ENCODE data around the gene NEU3.
"Not testable (repeated sequence)": the region's sequence is repeated elsewhere in the genome, so short reads cannot be mapped to it uniquely, and the experiment has no call there.

The NEU3 gene

DNA sequence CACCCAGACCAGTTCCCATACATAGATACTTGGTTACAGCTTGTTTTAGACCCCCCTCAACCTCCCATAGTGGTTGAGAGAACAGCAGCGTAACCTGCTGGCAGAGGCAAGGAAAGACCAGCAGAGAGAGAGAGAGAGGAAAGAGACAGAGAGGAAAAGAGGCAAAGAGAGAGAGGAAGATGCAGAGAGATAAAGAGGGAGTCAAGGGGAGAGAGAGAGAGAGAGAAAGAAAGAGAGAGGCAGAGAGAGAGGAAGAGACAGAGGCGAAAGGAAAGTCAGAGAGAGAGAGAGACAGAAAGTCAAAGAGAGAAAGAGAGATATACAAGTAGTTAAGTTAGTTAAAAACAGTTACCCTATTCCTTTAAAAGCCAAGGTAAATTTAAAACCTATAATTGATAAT lies 52.5 kb downstream of the NEU3 start:
- in situ Hi-C loops (cut with HindIII; ENCODE audit: low pct_unique_long_range_greater_than_20kb, low sequenced_read_pairs) = no loop called here
- no peak for TF ChIP-seq JUND (IDR thresholded peaks at IDR 0.05; ENCODE audit: low read depth)
- no peak for DNase-seq (ENCODE audit: low read depth in 1 of 2, low spot score in 1 of 2)

DNA sequence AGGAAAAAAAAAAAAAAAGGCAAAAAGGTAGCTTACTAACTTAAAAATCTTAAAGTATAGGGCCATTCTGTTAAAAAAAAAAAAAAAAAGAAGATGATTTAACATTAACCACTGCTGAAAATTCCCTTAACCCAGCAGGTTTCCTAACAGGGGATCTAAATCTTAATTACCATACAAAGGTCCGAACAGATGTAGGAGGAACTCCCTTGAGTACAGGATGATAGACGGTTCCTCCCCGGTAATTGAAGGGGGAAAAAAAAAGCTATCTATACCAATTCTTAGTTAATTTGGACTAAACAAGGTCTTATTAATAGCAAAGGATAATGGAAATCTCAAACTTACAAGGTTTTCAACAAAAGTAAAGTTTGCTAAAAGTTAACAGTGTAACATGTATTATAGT lies 53.1 kb downstream of the NEU3 start:
- DNase-seq (ENCODE audit: low read depth in 1 of 2, low spot score in 1 of 2); in situ Hi-C loops (cut with HindIII; ENCODE audit: low pct_unique_long_range_greater_than_20kb, low sequenced_read_pairs): not testable (repeated sequence)

DNA sequence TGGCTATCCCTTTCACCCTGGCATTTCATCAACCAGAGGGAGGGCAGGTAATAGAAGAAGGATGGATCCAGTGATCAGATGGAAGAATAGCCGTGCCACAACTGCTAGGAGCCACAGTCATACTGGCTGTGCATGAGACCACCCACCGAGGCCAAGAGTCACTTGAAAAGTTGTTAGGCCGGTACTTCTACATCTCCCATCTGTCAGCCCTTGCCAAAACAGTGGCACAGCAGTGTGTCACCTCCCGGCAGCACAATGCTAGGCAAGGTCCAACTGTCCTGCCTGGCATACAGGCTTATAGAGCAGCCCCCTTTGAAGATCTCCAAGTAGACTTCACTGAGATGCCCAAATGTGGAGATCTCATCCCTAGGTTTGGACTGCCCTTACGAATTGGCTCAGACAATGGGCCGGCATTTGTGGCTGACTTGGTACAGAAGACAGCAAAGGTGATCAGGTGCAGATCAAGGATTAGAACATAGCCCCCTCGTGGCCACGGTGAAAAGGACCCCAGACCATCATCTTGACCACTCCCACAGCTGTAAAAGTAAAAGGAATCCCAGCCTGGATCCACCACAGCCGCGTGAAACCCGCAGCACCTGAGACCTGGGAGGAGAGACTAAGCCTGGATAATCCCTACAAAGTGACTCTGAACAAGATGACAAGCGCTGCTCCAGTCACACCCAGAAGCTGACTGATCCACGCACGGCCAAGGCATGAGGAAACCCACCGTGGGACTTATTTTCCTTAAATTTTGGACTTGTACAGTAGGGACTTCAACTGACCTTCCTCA lies 55.8 kb downstream of the NEU3 start:
- in situ Hi-C loops (cut with HindIII; ENCODE audit: low pct_unique_long_range_greater_than_20kb, low sequenced_read_pairs); DNase-seq (ENCODE audit: low read depth in 1 of 2, low spot score in 1 of 2): not testable (repeated sequence)

DNA sequence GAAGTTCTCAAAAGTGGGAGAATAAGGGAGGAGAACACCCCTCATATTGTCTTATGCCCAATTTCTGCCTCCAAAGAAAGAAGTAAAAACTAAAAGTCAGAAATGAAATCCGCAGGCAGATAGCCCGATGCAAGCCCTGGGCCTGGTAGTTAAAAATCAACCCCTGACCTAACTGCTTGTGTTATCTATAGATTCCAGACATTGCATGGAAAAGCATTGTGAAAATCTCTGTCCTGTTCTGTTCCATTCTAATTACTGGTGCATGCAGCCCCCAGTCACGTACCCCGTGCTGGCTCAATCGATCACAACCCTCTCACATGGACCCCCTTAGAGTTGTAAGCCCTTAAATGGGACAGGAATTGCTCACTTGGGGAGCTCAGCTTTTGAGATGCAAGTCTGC lies 57.9 kb downstream of the NEU3 start:
- in situ Hi-C loops (cut with HindIII; ENCODE audit: low pct_unique_long_range_greater_than_20kb, low sequenced_read_pairs); DNase-seq (ENCODE audit: low read depth in 1 of 2, low spot score in 1 of 2): not testable (repeated sequence)

DNA sequence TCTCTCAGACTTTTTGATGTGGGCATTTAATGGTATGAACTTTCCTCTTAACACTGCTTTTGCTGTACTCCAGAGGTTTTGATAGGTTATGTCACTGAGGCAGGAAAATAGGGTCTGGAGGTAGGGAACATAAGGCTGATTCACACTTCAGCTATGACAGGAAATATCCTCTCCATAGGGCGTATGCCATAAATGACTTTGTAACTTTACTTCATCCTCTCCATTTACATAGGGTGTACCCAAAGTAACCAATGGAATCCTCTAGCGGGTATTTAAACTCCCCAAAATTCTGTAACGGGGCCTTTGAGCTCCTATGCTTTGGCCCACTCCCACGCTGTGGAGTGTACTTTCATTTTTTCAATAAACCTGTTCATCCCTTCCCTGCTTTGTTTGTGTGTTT lies 58.5 kb downstream of the NEU3 start:
- in situ Hi-C loops (cut with HindIII; ENCODE audit: low pct_unique_long_range_greater_than_20kb, low sequenced_read_pairs) = no loop called here
- no peak for DNase-seq (ENCODE audit: low read depth in 1 of 2, low spot score in 1 of 2)
- no peak for TF ChIP-seq JUND (IDR thresholded peaks at IDR 0.05; ENCODE audit: low read depth)

DNA sequence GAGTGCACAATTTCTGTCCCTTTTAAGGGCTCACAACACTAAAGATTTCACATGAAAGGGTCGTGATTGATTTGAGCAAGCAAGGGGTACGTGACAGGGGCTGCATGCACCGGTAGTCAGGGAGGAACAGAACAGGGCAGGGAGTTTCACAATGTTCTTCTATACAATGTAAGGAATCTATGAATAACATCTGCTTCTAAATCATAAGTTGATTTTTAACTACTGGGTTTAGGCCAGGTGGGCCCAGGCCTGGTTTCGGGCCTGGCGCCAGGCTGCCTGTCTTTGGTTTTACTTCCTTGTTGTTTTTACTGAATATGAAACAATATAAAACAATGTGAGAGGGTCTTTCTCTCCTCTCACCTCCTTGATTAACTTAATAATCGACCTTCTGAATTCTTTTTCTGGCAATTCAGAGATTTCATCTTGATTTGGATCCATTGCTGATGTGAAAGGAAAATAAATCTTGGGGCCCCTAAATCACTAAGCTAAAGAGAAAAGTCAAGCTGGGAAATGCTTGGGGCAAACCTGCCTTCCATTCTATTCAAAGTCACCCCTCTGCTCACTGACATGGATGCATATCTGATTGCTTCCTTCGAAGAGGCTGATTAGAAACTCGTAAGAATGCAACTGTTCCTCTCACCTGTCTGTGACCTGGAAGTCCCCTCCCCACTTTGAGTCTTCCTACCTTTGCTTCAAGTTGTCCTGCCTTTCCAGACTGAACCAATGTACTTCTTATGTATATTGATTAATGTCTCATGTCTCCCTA lies 61.0 kb downstream of the NEU3 start:
- DNase-seq (ENCODE audit: low read depth in 1 of 2, low spot score in 1 of 2); in situ Hi-C loops (cut with HindIII; ENCODE audit: low pct_unique_long_range_greater_than_20kb, low sequenced_read_pairs): not testable (repeated sequence)

DNA sequence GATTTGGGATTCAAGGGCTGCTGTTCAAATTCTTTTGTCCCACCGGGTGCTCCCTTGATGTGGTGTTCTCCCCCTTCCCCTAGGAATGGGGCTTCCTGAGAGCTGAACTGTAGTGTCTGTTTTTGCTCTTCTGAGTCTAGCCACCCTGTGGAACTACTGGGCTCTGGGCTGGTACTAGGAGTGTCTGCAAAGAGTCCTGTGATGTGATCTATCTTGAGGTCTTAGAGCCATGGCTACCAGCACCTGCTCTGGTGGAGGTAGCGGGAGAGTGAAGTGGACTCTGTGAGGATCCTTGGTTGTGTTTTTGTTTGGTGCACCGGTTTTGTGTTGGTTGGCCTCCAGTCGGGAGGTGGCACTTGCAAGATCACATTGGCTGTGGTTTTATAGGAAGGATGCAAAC lies 61.8 kb downstream of the NEU3 start:
- no peak for DNase-seq (ENCODE audit: low read depth in 1 of 2, low spot score in 1 of 2)
- no peak for TF ChIP-seq JUND (IDR thresholded peaks at IDR 0.05; ENCODE audit: low read depth)
- in situ Hi-C loops (cut with HindIII; ENCODE audit: low pct_unique_long_range_greater_than_20kb, low sequenced_read_pairs) = no loop called here

DNA sequence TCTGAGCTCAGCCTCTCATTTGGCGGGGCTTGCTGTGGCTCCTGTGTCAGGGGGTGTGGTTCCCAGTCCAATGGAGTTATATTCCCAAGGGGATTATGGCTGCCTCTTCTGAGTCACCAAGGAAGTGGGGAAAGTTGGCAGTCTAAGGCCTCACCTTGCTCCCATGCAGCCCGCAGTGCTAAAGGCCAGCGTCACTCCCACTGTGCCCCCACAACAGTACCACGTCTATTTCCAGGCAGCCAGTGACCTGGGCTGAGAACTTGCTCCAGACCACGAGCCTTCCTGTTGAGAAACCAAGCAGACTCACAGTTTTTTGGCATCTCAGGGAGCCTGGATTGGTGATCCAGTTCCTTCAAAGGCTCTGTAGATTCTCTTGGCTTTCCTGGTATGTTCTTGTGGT lies 62.3 kb downstream of the NEU3 start:
- no peak for DNase-seq (ENCODE audit: low read depth in 1 of 2, low spot score in 1 of 2)
- no peak for TF ChIP-seq JUND (IDR thresholded peaks at IDR 0.05; ENCODE audit: low read depth)
- in situ Hi-C loops (cut with HindIII; ENCODE audit: low pct_unique_long_range_greater_than_20kb, low sequenced_read_pairs) = no loop called here

DNA sequence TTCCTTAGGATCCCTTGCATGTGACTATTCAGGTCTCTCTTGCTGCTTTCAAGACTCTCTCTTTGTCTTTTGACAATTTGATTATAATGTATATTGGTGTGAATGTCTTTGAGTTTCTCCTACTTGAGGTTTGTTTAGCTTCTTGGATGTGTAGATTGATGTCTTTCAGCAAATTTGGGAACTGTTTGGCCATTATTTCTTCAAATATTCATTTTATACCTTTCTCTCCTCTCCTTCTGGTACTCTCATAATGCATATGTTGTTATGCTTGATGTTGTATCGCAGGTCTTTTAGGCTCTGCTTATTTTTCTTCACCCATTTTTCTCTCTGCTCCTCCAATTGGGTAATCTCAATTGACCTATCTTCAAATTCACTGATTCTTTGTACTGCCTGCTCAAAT lies 63.7 kb downstream of the NEU3 start:
- TF ChIP-seq JUND (IDR thresholded peaks at IDR 0.05; ENCODE audit: low read depth) = no peak
- DNase-seq (ENCODE audit: low read depth in 1 of 2, low spot score in 1 of 2) = no peak
- in situ Hi-C loops (cut with HindIII; ENCODE audit: low pct_unique_long_range_greater_than_20kb, low sequenced_read_pairs) = no loop called here

DNA sequence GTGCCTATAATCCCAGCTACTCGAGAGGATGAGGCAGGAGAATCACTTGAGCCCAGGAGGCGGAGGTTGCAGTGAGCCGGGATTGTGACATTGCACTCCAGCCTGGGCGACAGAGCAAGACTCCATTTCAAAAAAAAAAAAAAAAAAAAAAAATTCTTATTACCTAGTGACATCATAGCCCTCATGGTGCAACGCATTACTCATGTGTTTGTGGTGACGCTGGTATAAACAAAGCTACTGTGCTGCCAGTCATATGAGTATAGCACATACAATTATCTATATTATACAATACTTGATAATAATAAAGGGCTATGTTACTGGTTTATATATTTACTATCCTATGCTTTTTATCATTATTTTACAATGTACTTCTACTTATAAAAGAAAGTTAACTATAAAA lies 66.8 kb downstream of the NEU3 start:
- DNase-seq (ENCODE audit: low read depth in 1 of 2, low spot score in 1 of 2) = no peak
- no peak for TF ChIP-seq JUND (IDR thresholded peaks at IDR 0.05; ENCODE audit: low read depth)
- in situ Hi-C loops (cut with HindIII; ENCODE audit: low pct_unique_long_range_greater_than_20kb, low sequenced_read_pairs) = no loop called here

DNA sequence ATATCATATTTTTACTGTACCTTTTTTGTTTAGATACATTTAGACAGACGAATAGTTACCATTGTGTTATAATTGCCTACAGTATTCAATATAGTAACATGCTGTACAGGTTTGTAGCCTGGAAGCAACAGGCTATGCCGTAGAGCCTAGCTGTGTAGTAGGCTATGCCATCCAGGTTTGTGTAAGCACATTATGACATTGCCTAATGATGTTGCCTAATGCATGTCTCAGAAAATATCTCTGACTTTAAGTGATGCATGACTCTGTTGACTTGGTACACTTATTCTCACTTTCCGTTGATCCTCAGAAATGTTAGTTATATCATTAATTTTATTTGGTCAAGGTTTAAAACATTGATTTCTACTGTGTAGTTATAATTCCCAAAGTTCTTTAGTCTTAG lies 68.1 kb downstream of the NEU3 start:
- no peak for DNase-seq (ENCODE audit: low read depth in 1 of 2, low spot score in 1 of 2)
- in situ Hi-C loops (cut with HindIII; ENCODE audit: low pct_unique_long_range_greater_than_20kb, low sequenced_read_pairs) = no loop called here
- no peak for TF ChIP-seq JUND (IDR thresholded peaks at IDR 0.05; ENCODE audit: low read depth)

DNA sequence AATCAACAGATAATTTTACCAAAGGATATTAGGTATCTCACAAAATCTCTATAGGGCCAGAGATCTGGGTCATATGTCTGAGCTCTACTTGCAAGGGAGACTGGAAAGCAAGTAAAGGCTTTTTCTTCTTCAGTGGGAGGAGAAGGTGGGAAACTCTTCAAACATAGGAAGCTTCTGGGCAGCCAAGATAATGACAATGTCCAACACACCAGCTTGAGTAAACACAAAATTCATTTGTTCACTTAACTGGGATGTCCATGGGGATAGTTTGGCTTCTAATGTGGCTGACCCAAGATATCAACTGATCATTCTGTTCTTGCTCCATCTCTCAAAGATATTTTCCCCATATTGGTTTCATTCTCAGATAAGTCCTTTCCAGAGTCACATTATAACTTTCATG lies 70.6 kb downstream of the NEU3 start:
- TF ChIP-seq JUND (IDR thresholded peaks at IDR 0.05; ENCODE audit: low read depth) = no peak
- no peak for DNase-seq (ENCODE audit: low read depth in 1 of 2, low spot score in 1 of 2)
- in situ Hi-C loops (cut with HindIII; ENCODE audit: low pct_unique_long_range_greater_than_20kb, low sequenced_read_pairs) = no loop called here

DNA sequence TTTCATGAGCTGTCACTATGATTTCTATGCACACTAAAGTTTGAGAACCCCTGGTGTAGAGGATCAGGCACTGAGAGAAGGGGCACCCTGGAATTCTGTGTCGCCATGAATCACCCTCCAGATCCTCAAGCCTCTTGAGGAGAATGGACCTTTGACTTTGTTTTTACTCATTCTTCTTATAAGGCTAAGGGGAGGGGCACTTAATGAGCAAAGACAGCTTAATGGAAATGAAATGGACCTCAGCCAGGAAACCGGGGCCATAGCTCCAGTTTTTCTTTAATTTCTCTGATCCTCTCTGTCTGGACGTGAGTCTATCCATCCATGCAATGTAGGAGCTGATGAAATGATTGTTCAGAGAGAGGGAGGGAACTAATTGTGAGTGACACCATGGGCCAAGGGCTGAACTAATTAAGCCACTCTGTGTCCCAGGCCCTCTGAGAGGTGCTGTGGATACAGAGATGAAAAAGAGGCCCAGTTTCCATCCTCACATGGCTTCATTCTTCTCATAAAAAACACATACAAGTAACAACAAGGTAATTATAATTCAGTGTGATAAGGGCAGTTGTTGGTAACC lies 75.1 kb downstream of the NEU3 start:
- no peak for DNase-seq (ENCODE audit: low read depth in 1 of 2, low spot score in 1 of 2)
- in situ Hi-C loops (cut with HindIII; ENCODE audit: low pct_unique_long_range_greater_than_20kb, low sequenced_read_pairs) = no loop called here
- TF ChIP-seq JUND (IDR thresholded peaks at IDR 0.05; ENCODE audit: low read depth) = no peak
